ENCODE results near the gene PDLIM4.

PDLIM4 gene

DNA sequence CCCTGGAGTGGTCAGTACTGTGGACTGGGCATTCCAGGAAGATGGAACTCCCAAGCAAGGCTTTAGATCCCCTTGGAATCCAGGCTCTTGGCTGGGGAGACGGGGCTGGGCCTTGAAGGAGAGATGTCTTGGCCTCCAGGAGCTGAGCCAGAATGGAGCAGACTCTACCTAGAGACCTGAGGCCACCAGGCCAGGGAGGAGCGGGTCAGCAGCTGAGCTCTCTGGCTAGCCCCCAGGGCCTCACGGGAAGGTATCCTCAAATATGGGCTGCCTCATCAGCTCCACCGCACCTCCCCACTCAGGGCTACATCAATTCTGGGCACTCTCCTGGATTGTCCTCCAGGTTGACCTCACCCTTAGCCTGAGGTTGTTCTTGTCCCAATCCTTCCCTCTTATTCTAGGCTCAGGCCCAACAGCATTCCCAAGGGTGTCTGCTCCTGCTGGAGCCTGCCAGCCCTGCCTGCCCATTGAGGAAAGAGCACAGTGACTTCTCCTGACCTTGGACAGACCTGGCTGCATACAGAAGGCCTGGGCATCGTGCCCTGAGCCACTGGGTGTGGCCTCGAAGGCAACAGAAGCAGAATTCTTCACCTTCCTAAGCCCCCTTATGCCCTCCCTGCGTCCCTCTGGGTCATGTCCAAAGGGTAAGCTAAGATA is 3.0 kb upstream of the PDLIM4 start:
- no peak for FAIRE-seq

DNA sequence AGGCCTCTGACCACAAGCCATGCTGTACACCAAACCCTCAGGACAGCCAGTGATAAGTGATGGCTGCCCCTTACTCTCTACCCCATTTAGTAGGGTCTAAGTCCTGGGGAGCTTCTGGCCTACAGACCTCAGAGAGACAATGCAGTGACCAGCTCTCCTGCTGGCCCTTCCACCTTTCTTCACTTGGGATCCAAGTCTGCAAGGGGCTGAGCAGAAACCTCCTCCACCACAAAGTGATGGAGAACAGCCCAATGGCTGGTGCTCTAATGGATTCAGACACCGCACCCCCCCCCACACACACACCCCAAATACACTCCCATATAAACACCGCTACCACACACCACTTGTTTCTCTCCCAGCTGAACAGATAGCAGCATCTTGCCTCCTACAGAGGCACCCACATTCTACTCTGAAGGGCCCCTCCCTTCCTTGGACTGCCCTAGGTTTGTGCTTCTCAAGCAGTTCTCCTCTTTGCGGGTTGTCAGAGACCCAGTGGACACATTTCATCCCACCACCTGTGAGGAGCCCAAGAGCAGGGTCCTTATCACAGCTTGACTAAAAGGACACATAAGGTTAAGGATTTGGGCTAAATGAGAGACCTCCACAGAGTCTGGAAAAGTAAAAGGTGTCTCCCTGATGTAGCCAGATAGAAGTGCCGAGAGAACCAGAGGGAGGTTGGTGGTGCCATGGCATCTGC is 1.3 kb upstream of the PDLIM4 start:
- no peak for FAIRE-seq

DNA sequence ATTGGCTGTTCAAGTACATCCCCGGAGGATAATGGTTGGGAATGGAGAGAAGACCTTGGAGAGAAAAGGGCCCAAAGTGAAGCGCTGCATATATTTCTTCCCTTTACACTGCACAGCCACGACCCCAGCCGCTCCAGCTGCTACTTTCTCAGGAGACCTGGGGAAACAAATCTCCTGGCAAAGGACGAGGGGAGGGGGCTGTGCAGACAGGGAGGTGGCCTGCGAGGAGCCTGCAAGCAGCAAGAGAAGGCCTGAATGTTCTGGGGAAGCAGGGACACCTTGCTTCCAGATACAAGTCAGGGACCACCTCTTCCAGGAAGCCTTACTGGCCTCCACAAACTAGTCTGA is 739 bp upstream of the PDLIM4 start:
- no peak for FAIRE-seq

DNA sequence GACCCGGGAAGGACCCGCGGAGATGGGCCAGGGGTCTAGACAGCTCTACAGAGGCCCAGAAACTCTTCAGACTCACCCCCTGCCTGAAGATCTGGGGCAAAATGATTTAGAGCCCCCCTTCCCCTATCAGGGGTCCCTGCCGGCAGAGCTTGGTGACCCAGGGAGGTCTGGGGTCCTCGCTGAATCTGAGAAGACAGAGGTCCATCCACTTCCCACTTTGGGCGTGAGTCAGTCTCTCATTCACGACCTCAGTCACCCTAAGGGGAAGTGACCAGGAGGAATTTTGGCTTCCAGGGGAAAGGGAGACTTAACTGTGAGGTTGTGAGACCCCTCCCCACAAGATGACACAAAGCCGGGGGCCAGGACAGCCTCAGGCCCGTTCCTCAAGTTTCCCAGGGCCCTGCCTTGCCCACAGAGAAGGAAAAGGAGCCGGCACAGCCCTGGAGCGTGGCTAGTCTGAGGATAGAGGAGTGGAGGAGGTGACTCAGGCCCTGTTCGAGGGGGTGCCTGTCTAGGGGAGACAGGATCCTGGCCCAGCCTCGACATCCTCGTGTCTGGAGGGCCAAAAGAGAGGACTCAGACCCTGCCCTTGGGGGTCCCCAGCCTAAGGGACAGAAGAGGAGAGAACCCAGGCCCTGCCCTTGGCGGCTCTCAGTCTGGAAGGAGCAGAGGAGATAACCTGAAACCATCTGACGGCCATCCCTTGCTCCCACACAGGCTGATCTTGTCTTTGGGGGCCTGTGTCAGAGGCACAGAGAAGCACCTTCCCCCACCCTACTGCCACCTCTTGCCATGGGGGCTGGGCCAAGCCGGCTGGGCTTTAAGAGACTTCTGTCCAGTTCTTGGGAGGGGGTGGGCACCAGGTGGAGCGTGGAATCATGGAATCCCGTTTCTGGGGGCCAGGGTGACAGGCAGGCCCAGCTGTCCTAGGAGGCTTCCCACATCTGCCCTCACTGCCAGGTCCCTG is 889 bp downstream of the PDLIM4 start:
- no peak for FAIRE-seq

DNA sequence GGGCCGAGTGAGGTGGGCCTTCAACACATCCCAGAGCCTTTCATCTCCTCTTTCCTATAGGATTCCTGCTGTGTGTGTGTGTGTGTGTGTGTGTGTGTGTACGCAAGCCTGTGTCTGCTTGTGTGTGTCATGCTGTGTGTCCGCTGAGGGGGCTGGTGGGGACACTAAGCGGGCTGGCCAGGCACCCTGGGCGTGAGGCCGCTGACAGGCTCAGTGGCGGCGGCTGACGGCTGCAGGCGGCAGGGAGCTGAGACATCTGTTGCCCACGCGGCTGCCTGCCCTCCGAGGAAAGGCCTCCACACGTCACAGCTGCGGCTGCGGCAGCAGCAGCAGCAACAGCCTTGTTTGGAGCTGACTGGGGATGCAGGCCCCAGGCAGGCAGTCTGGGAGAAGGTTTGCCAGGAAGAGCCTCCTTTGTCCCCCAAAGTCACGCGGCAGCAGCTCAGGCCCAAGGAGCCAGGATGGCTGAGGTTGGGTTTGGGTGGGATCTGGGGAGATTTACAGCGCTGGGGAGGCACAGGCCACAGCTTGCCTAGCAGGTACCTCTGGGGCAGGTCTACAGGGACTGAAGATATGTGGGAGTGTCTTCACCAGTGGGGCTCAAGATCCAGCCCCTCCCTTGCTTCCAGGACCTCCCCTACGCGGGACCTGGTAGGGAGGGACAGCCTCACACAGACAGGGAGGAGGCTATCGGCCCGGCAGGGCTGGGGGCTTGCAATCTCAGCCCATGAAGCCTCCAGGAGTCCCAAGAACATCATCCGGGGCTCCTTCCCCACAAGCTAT is 1.8 kb downstream of the PDLIM4 start:
- FAIRE-seq = no peak

DNA sequence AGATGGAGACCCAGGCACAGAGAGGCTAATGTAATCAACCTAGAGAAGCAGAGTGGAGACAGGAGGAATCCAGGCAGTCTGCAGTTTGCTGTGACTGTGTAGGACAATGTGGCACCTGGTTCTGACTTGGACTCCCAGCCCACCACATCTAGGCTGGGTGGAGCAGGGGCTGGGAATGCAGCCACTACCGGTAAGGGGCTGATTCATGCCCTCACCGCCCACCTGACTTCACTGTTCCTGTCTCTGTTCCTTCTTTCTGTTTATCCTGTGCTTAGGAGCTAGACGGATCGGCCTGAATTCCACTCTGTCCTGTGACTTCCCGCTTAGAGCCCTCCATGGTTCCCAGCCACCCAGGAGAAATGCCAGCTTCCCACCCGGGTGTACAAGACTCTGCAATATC is 2.6 kb downstream of the PDLIM4 start:
- no peak for FAIRE-seq

DNA sequence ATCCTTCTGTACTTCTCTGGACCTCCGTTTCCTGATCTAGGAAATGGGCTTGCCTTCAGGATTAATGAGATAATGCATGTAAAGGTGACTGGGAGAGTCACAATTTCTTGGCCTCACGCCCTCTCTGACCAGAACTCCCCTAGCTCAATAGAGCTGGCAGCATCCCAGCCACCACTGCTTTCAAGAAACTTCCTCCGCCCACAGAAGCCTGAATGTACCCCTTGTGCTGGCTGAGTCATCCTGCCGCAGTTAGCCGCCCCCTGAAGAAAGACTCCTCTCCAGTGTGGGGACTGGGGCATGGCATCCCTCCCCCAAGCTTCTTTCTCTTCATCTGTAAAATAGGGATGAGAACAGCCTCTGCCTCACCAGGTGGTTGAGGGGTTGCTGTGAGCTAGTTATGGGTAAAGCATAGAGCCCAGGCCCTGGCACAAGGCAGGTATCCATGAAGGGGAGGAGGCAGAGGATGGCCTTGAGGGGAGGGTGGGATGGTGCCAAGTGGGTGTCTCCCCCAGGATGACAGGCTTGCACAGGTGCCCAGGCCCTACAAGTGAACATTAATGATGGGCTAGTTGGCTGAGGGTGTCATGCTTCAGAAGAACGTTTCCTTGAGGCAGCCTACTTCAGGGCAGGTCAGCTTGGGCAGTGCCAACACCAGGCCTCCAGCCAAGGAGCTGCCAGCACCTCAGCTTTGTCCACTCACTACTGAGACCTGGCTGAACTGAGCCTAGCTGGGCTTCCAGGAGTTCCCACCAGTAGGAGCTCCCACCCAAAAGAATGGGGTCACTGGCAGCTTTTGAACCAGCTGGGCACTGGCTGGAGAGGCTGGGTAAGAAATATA is 3.4 kb downstream of the PDLIM4 start:
- FAIRE-seq = no peak

DNA sequence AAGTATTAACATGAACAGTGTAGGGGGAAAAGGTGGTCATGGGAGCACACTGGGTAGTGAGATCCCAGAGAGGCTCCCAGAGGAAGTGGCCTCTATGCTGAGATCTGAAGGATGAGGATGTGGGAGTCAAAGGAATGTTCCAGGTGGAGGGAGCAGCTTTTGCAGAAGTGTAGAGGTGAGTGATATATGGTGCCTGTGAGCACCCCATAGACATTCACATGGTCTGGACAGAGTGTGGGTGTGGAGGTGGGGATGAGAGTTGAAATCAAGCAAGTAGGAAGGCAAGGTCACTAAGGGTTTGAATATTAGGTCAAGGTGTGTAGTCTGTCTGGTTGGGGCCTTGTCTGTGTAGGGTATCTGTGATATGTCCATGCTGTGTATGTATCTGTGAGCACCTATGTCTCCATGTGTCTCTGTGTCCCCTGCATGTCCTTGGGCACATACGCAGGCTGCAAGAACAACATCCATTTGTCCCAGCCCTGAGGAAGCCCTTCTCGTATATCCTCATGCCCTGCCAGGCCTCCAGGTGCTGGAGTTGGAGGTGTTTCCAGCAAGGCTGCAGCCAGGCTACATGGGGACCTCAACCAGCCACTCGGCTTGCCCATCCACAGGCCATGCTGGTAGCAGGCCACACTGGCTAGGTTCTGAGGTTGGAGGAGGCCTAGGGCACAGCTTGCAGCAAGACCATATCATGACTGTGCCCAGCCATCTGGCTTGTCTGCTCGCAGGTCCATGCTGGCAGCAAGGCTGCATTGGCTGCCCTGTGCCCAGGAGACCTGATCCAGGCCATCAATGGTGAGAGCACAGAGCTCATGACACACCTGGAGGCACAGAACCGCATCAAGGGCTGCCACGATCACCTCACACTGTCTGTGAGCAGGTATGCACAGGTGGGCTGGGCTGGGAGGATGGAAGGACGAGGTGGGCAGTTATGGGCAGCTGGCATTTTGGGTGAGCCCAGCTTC is 4.7 kb downstream of the PDLIM4 start:
- no peak for FAIRE-seq

DNA sequence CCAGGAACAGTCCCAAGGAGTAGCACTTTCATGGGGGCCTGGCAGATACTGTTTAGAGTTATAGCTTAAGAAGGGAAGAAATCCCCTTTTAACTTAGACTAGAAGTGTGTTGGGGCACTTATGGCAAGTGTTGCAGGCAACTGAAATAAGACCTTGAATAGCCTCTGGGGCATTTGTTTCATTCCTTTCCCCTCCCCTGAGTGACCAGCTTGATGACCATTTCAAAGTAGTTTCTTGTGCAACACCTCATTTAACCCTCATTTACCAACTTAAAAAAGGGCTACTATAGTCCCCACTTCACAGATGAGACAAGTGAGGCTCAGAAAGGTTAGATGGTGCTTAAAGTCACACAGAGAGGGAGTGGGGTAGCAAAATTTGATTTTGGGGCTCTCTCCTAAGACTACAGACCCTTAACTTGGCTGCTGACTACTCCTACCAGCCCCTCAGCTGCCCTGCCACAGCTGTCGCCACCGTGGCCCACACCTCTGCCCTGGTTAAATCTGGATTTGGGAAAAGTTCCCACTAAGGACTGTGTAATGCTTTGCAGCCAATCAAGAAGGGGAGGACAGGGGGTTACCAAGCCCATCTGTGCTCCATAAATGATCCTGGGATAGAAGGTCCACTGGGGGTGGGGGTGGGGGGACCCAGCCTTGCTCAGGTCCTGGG is 5.5 kb downstream of the PDLIM4 start:
- no peak for FAIRE-seq

DNA sequence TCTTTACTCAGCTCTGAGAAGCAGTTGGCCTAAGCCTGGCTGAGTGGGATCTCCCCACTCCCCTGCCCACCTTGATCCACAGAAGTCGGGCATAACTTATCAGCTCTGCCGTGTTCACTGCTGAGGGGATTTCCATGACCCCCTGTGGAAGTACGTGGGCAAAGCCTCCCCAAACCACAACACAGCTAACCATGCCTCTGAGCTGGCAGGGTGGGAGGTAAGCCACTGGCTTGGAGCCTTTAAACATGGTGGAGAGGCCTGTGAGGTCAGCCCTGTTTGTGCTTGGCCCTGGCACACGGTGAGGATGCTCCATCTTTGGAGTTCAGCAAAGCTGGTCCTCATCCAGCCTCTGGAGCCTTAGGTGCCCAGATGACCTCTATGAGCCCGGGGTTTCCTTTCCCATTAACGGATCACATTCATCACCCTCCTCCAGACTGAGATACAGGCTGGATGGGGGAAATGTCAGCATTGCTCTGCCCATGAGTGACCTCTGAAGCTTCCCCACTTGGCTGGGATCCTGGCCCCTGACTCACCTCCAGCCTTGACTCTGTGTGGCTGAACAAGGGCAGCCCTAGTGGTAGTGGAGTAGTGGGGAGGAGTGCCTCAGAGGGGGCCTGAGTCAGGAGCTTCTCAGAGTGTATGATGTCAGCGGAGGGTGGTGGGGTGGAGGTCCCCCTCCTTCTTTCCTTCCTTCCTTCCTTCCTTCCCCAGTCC is 6.2 kb downstream of the PDLIM4 start:
- FAIRE-seq = no peak

DNA sequence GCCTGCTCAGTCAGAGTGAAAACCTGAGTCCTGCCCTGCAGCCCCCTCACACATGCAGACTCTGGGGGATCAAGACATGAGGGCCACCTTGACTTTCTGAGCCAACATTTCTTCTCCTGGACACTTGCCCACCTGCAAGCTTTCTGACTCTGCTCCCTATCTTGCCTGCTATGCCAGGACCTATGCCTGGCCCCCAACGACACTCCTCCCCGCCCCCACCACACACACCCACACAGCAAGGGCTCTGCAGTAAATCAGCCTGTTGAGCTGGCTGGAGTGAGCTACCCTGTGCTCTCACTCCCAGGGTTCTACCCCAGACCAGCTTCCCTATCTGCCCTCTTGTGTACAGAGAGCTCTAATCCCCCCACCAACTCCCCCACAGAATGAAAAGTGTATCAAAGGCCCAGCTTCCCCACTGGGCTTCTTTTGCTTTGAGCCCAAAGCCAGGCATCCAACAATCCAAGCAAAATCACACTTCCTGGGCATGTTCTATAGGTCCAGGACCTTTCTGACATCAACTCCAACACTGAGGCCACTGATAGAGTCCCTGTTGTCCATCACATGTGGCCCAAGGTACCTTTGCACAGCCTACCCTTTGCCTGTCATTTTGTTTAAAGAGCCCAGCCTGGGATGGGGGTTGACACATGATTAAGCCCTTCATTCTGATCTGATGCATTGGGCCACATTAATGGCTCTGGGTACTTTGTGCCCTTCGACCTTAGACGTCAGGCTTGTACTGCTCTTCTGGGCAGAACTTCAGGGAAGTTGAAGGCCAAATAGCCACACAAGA is 7.2 kb downstream of the PDLIM4 start:
- no peak for FAIRE-seq

DNA sequence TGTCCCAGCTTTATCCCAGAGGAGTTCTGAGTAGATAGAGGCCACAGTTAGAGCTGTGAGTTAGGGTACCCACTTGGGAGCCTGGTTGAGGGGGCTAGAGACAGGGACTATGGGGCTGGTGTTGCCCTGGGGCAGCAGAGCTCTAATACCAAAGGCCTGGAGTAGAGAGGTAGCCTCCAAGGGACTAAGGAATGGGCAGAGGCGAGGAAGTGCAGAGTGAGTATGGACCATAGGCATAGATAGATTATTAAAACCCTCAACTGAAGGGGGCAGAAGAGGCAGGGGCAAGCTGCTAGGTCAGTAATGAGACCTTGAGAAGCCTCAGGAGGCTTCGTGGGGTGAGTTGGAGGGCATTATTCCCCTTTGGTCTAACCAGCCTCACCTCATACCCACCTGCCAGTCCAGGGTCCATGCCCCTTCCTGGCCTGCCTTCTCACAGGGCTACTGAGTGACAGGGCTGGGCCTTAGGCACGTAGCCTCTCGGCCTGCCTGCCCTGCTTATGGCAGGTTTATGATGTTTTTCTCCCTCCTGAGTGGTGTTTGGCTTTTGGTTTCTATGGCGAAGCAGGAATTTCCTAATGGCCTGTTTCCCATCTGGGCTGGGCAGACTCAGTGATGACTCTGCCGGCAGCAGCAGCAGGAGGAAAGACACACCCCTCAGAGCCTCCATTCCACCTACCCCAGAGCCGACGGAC is 8.0 kb downstream of the PDLIM4 start:
- FAIRE-seq = no peak

DNA sequence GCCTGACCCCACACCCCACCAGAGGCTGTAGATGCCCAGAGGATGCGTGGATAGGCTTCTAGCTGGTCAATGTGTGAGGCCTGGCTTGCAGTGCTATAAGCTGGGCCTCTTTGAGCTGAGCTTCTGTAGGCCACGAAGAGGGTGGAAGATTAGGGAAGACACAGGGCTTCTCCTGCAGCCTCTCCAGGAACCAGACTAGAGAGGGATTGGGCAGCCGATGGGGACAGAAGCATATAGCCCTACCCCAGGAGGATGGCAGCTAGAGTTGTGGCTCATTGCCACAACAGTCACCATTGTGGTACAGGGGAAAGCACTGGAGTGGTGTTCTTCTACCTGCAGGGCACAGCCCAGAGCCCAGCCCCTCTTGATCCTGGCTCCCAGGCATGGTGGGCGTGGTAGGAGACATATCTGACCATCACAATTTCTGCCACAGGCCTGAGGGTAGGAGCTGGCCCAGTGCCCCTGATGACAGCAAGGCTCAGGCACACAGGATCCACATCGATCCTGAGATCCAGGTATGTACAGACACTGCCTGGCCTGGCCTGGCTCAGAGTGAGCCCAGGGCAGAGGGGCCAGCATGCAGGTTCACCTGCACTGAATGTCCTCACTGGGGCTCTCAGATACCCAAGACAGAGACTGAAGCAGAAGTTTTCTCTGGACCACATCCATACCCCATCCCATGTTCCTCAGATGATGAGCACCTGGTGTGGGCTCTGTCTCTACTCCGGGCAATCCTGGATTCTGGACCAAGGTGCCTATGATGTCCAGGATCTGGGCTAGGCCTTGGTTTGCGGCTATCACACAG is 8.7 kb downstream of the PDLIM4 start:
- FAIRE-seq = no peak

DNA sequence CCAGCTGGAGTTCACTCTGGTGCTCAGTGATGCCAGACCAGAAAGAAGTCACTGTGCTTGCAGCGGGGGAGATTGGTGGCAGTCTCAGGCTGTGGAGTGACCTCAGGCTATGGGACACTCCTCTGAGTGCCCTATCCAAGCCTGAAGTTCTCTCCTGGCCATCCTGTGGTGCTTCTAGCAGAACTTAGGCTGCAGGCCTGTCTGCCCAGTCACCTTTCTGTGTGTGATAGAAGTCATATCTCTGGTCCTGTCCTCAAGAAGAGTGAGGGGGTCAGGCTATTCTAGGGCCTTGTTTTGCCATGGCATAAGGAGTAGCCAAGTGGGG is 9.3 kb downstream of the PDLIM4 start:
- no peak for FAIRE-seq

DNA sequence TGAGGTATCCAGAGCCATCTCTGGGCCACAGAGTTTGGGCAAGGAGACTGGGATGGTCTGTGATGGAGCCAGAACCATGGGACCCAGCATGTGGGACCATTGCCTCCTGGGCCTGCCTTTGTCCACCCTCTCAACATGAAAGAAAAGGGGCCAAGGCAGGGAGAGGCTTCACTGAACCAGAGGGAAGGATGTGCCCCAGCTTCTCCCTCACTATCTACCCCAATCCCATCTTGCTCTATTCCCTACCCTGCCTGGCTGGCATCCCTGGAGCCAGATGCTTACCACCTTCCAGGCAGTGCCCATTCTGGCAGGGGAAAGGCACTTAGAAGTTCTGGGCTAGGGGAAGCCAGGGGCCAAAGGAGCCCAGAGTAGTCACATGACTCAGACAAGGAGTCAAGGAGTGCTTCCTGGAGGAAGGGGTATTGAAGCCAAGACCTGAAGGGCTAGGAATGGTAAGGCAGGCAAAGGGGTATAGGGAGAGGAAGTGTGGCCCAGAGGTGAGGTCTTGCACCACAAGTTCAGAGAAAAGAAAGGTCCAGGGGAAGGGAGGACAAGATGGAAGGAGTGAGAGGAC is 9.8 kb downstream of the PDLIM4 start:
- no peak for FAIRE-seq

DNA sequence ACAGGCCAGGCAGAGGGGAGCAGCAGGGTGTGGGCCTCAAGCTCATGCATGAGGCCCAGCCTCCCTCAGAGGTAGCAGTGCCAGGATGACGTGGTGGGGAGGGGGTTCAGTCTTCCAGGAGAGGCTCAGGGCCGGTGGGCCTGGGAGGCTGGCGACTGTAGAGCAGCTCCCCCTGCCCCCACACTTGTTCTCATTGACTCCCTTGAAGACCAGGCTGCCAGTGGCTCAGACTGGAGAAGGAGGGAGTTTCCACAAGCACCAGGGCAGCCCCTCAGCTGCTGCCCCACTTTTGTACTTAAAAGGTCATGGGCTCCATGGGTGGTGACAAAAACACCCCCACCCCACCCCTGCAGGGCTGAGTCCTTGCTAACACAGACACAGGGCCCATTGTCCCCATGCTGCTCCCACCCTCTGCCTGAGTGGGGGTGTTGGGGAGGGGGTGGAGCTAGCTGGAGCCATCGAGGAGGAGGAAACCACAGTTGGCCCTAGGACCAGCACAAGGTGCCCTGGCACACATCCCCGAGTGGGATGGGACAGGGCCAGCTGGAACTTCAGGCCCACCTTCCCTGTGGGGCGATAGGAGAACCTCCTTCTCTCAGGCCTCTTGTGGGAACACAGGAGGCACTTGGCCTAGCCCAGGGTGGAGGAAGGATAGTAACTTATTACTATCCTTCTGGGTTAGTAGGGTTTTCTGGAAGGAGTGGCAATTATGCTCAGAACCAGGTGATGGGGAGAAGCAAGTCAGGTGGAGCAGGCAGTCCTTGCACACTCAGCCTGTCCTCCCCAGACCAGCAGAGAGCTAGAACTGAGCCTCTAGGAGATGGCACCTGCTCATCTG is 10.7 kb downstream of the PDLIM4 start:
- FAIRE-seq = no peak
